CD4-positive, alpha-beta T cell treated with Interleukin-1 beta for 1 hour (primary cell): ENCODE measurements around the gene TBATA.

Experiments
- DNase-seq, 2 donors: peaks; one replicate each; pipeline ENCODE4 v3.0.0-alpha.2; 2020 to 2022

The TBATA gene, protein sequence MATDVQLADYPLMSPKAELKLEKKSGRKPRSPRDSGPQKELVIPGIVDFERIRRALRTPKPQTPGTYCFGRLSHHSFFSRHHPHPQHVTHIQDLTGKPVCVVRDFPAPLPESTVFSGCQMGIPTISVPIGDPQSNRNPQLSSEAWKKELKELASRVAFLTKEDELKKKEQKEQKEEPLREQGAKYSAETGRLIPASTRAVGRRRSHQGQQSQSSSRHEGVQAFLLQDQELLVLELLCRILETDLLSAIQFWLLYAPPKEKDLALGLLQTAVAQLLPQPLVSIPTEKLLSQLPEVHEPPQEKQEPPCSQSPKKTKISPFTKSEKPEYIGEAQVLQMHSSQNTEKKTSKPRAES

DNA sequence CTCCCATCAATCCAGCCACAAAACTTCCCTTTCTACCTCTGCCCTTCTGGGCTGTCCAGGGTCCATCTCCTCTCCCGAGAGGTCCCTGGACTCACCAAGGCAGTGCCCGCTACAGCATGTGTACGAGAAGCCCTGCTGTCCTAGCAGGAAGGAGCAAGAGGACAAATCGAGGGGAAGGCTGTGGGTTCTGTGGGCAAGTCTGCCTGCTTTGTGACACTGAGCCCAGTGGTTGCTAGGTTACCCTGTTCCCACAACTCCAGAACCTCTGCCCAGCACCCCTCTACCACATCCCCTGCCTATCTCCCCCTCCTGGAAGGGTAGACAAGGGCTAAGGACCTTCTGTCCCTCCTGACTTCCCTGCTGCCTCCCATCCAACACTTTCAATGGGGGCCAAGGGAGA is at the start of gene TBATA:
TBATA (minus strand) TSS at position 188 of the 400 bp plus-strand sequence. CDS start 1,998 bp downstream, outside the sequence.
- DNase-seq: peak in 1 of 2 donors; percentile 5

GRCh38 chr10:70834441-70835151 is 49.4 kb upstream of the TBATA start:
- no peak for DNase-seq

- DNase-seq: no peak
Observed at GRCh38 chr10:70834021-70834420, 48.8 kb upstream of the TBATA start.

GRCh38 chr10:70833601-70834000 is 48.4 kb upstream of the TBATA start:
- DNase-seq: no peak

GRCh38 chr10:70832852-70833528 is 47.8 kb upstream of the TBATA start:
- no peak for DNase-seq

DNA sequence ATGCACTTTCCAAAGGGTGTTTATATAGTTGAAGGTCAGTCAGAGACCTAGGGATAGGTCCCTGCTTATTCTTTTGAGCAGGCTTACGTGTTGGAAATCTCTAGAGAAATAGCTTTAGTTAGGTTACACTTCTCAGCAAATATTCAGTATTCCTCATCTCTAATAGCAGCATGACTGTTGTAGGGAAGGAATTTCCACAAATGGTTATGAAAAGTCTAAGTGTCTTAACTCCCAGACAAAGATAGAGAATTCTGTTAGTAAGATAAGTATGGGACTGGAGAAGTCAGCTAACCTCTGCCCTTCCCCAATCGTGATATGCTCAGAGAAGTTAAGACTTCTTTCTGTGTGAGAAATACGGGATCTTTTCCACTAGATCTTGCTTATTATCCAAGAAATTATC is 47.0 kb upstream of the TBATA start:
- DNase-seq: no peak

DNA sequence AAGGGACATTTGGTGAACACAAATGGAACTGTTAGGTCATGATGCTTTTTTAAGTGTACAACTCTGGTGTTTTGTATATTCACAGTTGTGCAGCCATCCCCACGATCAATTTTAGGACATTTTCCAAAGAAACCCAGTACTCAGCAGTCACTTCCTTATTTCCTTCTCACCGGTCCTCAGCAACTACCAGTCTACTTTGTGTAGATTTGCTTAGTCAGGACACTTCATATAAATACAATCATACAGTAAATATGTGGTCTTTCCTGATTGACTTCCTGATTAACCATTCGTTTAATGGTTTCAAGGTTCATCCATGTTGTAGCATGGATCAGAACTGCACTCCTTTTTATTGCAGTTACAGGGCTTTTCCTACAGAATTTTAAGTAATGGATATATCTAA is 45.0 kb upstream of the TBATA start:
- no peak for DNase-seq

DNA sequence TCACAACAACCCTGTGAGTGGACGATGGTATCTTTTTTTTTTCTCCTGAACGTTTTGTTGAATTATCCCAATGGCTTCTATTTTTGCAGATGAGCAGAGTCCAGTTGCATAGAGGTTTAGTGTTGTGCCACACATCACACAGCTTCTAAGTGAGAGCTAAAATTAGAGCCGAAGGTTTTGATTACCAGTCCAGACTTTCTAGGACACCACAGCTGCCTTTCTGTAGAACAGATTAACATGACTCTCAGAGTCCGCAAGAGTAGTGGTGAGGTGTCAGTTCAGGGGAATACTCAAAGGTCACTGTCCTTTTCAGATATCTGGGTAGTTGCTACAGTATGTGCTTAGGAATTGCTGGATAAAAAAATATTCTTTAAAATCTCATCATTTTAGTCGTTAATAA is 44.4 kb upstream of the TBATA start:
- DNase-seq: no peak

DNA sequence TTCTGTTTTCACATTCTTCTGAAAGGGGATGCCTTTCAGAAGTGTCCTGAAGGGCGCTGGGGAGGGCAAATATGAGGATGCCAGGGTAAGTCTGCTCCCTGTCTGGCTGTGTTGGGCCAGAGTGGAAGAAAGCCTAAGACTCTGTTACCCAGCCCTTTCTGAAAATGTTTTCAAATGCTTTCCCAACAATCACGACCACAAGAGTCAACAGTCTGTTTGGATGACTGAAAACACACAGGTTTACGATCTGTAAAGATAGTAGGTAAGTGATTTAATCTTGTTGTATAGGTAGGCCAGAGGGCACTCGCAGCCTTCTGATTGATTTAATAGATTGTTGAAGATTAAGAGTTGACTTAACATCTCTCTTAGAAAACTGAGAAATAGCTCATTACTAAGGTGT is 43.7 kb upstream of the TBATA start:
- DNase-seq: no peak

DNA sequence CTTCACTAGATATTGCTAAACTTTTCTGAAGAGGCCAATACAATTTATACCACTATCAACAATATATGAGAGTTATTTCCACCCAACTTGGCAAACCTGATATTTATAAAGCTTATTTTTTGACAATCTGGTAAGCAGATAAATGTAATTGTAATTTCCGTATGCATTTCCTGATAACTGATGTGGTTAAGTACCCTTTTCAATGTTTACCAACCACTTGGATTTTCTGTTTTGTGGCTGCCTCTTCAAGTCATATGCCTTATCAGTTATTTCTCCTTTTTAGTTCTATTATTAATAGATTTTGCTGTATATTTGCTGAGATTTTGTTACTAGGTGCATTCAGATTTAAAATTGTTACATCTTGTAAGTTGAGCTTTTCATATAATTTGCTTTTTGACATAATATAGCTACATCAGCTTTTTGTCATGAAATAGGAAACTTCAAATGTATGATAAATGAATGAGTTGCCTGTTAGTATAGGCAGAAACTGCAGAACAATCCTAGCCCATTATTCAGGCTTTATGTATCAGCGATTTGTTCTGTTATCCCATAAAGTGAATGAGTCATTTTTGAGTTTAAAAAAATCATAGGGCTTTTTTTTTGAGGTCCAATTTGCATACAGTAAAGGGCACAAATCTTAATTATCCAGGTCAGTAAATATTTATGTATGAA is 42.0 kb upstream of the TBATA start:
- DNase-seq: no peak

DNA sequence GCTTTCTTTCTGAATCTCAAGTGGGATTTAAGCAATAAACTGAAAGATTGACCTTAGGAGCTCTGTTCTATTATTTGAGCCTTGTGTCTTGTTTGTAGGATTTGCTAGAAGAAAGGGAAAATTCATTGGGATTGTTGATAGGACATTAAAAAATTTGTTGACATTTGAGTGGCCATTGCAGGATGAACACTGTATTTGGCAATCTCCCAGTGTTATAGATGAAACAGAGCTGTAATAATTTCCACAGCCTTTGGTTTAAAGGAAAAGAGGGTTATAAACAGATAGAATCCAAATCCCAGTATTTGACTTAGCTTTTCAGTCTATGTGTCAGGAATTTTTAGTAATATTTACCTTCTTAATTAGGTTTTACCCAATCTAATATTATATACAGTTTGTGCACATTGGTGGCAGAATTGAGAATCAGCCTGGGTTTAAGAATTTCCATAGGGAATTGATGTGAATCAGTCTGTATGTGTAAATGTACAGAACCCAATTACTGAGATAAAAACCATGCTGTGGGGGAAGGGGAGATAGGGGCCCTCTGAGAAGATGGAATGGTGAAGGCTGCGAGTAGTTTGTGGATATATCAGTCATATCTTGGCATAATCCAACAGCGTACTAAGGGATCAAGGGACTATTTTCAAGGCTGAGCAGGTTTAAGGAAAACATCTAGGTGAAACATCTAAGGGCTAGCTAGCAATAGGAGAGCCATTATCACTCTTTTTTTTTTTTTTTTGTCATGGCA is 37.1 kb upstream of the TBATA start:
- DNase-seq: no peak

GRCh38 chr10:70820976-70821750 is 36.0 kb upstream of the TBATA start:
- peak in 1 of 2 donors; percentile 4 for DNase-seq

GRCh38 chr10:70816220-70816894 is 31.2 kb upstream of the TBATA start:
- peak; percentile 22 to 32 for DNase-seq

DNA sequence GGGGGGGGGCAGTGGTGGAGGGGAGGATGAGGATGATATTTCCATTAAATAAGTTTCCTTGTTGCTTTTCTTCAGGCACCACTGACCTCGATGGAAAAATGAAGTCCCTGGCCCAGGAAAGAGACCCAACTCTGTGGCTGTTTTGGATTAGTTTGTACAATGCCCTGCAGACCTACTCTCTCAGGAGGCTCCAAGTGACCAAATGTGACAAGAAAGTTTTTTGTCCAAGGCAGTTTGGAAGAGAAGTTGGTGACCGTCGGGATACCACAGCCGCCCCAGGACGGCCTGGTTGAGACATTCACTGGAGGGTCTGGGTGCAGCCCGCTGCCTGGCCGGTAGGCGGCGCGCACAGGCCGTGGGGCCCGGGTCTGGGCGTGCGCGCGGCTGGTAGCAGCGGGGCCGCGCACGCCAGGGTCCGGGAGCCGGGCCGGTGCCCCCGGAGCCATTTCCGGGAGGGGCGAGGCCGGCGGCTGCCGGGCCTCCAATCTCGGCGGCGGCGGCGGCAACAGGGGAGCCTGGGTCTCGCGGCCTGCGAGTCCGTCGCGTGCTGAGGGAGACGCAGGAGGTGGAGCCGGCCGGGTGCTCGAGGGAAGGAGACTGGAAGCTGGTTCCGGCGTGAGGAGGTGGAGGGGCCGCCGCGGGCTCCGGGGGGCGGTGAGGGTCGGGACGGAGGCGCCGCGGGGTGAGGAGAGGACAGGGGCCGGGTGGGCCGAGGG is 30.5 kb upstream of the TBATA start, which contains the start of gene SGPL1:
SGPL1 (plus strand) TSS at position 445 of the 716 bp plus-strand sequence. CDS start 906 bp downstream, outside the sequence.
- DNase-seq: peak; percentile 83 to 87

GRCh38 chr10:70814126-70814525 is 28.9 kb upstream of the TBATA start:
- no peak for DNase-seq

DNA sequence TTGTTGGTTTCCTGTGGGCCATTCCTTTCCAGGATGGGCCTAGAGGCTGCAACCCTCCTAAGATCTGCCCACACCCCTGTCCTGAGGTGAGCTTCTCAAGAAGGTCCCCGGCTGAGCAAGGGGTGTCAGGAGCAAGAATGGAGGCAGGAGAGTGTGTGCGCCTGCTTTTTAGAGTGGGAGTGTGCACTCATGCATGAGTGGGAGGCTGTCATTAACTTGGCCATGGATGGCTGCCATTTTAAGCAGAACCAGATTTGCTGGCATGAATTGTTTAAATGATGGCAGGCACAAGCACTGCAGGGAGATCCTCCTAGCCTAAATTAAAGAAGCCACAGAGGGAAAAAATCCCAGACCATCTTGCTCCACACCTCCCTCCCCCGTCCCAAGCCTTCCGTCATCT is 27.6 kb upstream of the TBATA start:
- DNase-seq: no peak

DNA sequence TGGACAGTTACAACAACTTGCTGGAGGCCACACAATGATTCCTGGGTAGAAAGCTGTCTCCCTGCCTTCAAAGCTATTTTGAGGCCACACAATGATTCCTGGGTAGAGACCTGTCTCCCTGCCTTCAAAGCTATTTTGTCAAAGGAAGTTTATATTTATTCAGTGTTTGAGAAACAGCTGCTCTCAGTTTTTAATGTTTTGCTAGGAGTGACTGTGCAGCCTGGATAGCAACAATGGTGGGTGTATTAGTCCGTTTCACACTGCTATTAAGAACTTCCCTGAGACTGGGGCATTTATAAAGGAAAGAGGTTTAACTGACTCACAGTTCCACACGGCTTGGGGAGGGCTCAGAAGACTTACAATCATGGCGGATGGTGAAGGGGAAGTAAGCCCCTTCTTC is 26.7 kb upstream of the TBATA start:
- no peak for DNase-seq

DNA sequence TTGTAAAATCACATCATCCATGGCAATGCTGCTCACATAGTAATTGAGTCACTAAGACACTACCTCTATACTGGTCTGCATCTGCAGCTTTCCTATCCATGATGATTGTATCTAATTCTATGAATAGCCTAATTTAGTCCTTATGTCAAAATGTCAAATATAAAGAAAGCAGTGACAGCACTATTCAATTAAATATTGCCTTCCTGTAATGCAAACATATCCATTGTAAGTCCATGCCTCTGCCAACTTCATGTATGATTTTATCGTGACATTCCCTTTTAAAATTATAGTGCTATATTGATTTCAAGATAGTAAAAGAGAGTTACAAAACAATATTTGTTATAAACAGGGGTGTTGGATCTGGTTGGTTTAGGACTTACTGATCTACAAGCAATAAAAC is 25.8 kb upstream of the TBATA start:
- DNase-seq: no peak

- no peak for DNase-seq
Observed at GRCh38 chr10:70809726-70810125, 24.5 kb upstream of the TBATA start.

DNA sequence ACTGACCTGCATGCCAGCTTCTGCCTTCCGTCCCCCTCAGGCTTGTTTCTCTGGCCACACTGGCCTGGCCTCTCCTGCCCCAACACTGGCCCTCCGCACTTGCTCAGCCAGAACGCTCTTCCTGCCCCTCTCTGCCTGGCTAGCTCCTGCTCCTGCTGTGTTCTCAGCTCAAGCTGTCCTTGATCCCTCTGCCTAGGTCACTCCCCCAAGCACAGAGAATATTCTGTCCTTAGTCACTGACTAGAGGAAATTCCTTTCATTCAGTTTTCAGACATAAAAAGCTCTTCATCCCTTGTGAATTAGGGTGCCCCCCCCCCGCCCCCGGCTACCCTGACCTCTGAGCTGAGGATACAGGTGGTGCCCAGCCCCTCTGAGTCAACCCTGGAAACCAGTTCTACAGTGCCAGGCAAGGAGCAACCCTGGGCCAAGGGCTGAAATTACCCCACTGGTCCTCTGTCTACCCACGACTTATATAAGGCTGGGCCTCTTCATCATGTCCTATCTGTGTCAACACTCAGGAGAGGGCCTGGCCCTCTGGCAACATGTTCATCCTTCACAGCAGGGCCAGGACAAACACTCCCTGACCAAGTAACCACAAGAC is 23.9 kb upstream of the TBATA start:
- no peak for DNase-seq
